Testis (tissue), 2 donors: ENCODE data around the gene ZNF593OS.

Experiments used
- CTCF ChIP-seq, 3 experiments: fragments of 450-650 bp in 2 of 3; fragments of 200-600 bp in 1 of 3; sonication (generic) in 1 of 3; IDR thresholded peaks; one replicate each; pipeline ENCODE4 v1.5.1; 2016 to 2019; ENCODE audit warnings: antibody characterized with exemption in 3 of 3, mild to moderate bottlenecking in 2 of 3, moderate library complexity in 1 of 3
- POLR2A ChIP-seq: fragments of 450-650 bp; IDR thresholded peaks from one replicate; pipeline ENCODE4 v1.6.1; 2017; ENCODE audit warnings: antibody characterized with exemption, mild to moderate bottlenecking, moderate library complexity

DNA sequence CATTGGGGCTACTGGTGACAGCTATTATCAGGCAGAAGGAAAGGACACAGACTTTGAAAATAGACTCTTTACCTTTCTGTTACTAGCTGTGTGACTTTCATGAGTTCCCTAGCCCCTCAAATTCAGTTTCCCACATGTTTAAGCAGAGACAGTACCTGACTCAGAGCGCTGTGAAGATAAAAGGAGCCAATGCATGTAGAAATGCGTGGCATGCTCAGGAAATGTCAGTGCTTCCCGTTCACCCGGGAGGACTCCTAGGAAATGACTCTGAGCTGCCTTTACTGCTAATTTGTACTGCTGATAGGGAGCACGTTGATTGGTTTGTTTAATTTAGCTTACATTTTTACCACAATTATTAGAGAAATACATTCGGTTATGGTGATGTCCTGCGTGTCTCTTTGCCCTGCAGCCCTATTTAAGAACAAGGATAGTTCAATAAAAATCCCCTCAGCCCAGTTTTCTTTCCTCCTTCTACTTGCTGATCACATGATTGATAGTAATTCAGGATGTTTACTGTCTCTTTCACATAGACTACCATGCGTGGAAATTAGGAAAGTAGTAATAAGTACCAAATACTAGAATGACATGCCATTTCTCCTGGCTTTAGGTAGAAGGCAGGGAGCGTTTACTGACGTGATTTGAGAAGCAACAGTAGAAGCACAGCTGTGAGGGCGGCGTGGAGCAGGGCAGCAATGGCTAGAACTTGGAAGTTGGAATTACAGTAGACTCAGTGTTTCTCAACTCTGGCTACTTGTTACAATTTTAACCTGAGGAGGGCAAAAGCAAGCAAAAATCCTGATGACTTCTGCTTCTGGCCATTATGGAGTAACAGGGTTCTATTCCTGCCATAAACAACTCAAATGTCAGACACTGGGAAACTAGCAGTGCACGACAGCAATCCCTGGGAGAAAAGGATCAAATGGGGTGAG, 44.1 kb downstream of the ZNF593OS start:
- TF ChIP-seq CTCF (IDR thresholded peaks at IDR 0.05) (no peak), POLR2A (no peak)
